ENCODE data around the gene MGST2. TPM values are rescaled to one million over a fixed set of nuclear protein-coding genes. Genes with fewer than 3 reads are reported as not detected.

The MGST2 gene
- total and polyA plus RNA-seq, 10 of the 15 experiments (the other 5 are each of a cell fraction or from before 2014, with no cell fraction given): 19.0 to 50.1 (median 30.6) TPM

- DNase-seq (ENCODE audit: low read depth, low spot score): no peak
- Histone ChIP-seq H3K79me2 (ENCODE audit: control insufficient read depth, insufficient read depth, low read length) (no peaks in the 10 kb centered on the region), H3K4me1 (ENCODE audit: control insufficient read depth, insufficient read depth, low read length) (no peaks in the 10 kb centered on the region), H3K27ac (ENCODE audit: control insufficient read depth, insufficient read depth) (no peak overlapping the region), H2AFZ (ENCODE audit: control insufficient read depth, low read depth, low read length) (no peak overlapping the region), H3K27me3 (replicated peaks in 1 of 2; ENCODE audit: control insufficient read depth in 2 of 2, insufficient read depth in 2 of 2, low read length in 1 of 2) (no peaks in the 10 kb centered on the region), H3K36me3 (ENCODE audit: control insufficient read depth in 2 of 2, insufficient read depth in 2 of 2, low read length in 1 of 2) (no peaks in the 10 kb centered on the region), H3K9me3 (replicated peaks; ENCODE audit: control insufficient read depth, insufficient read depth, low read length) (no peaks in the 10 kb centered on the region; the same call in 2 of the 3 replicates), H3K4me3 (no peak overlapping the region), H3K9ac (ENCODE audit: control insufficient read depth, insufficient read depth, low read length) (no peak overlapping the region), H3K4me2 (ENCODE audit: control insufficient read depth, insufficient read depth) (no peak overlapping the region), H4K20me1 (ENCODE audit: control insufficient read depth, insufficient read depth) (no peaks in the 10 kb centered on the region)
- no peak for ATAC-seq
- CTCF ChIA-PET: no interaction called here
- SMC1A ChIA-PET (ENCODE audit: uncharacterized antibody, unreplicated experiment): interaction anchor here (1.2 kb wide), 1 partner anchor 10 kb away, joined by 3 read pairs; no protein-coding TSS in a partner anchor
- no peak for TF ChIP-seq BCL11A (IDR thresholded peaks at IDR 0.05; ENCODE audit: low read depth, low read length)
- TF ChIP-seq USF1 (IDR thresholded peaks at IDR 0.05; ENCODE audit: borderline replicate concordance, extremely low read length, insufficient read depth, low read depth, low read length): no peak
- TF ChIP-seq MAX (IDR thresholded peaks at IDR 0.05; ENCODE audit: low read depth, low read length): no peak
- no peak for TF ChIP-seq YBX1 (IDR thresholded peaks at IDR 0.05)
- TF ChIP-seq ZBED1 (IDR thresholded peaks at IDR 0.05; ENCODE audit: borderline replicate concordance): no peak
- no peak for TF ChIP-seq FOXM1 (IDR thresholded peaks at IDR 0.05; ENCODE audit: low read depth, low read length)
- no peak for TF ChIP-seq HCFC1 (IDR thresholded peaks at IDR 0.05; ENCODE audit: low read length)
- no TSS peak for BruUV-seq (replicated peaks)
- RAD21 ChIA-PET (ENCODE audit: unreplicated experiment): interaction anchor here (0.6 kb wide), 1 partner anchor 85 kb away, joined by 3 read pairs; the partner anchor contains the start of gene SETD7
- FAIRE-seq: no peak
- in situ Hi-C loops (cut with MboI): no loop called here
- WGBS (ENCODE audit: insufficient coverage, insufficient replicate concordance, low lambda C conversion rate, missing lambda C conversion rate): 41% methylated on average over 2 of the region's 2 CpGs
- POLR2A ChIA-PET: no interaction called here
- intact Hi-C loops (cut with micrococcal nuclease; ENCODE audit: unreplicated experiment): no loop called here
Observed at GRCh38 chr4:139641218-139641617, 24.4 kb upstream of the MGST2 start.

GRCh38 chr4:139642364-139642763, 23.3 kb upstream of the MGST2 start:
- POLR2A ChIA-PET: no interaction called here
- no peak for DNase-seq (ENCODE audit: low read depth, low spot score)
- Histone ChIP-seq H3K4me1 (ENCODE audit: control insufficient read depth, insufficient read depth, low read length) (no peaks in the 10 kb centered on the region), H3K27me3 (replicated peaks in 1 of 2; ENCODE audit: control insufficient read depth in 2 of 2, insufficient read depth in 2 of 2, low read length in 1 of 2) (no peaks in the 10 kb centered on the region), H3K4me2 (ENCODE audit: control insufficient read depth, insufficient read depth) (no peak overlapping the region), H3K9me3 (replicated peaks; ENCODE audit: control insufficient read depth, insufficient read depth, low read length) (no peaks in the 10 kb centered on the region; the same call in 2 of the 3 replicates), H3K36me3 (ENCODE audit: control insufficient read depth in 2 of 2, insufficient read depth in 2 of 2, low read length in 1 of 2) (no peaks in the 10 kb centered on the region), H3K27ac (ENCODE audit: control insufficient read depth, insufficient read depth) (no peak overlapping the region), H3K79me2 (ENCODE audit: control insufficient read depth, insufficient read depth, low read length) (no peaks in the 10 kb centered on the region), H3K9ac (ENCODE audit: control insufficient read depth, insufficient read depth, low read length) (no peak overlapping the region), H2AFZ (ENCODE audit: control insufficient read depth, low read depth, low read length) (no peak overlapping the region), H3K4me3 (no peak overlapping the region), H4K20me1 (ENCODE audit: control insufficient read depth, insufficient read depth) (no peaks in the 10 kb centered on the region)
- 0% methylated on average over 2 of the region's 2 CpGs for WGBS (ENCODE audit: insufficient coverage, insufficient replicate concordance, low lambda C conversion rate, missing lambda C conversion rate)
- BruUV-seq (replicated peaks): no TSS peak
- RAD21 ChIA-PET (ENCODE audit: unreplicated experiment): interaction anchor here (0.6 kb wide), 1 partner anchor 611 kb away, joined by 3 read pairs; no protein-coding TSS in a partner anchor
- no peak for FAIRE-seq
- intact Hi-C loops (cut with micrococcal nuclease; ENCODE audit: unreplicated experiment): no loop called here
- in situ Hi-C loops (cut with MboI): no loop called here
- SMC1A ChIA-PET (ENCODE audit: uncharacterized antibody, unreplicated experiment): no interaction called here
- no peak for ATAC-seq
- CTCF ChIA-PET: interaction anchor here (1.2 to 1.3 kb wide), 2 partner anchors 10 to 14 kb away, joined by 3 to 5 read pairs; no protein-coding TSS in a partner anchor
- TF ChIP-seq DPF2 (IDR thresholded peaks at IDR 0.05): no peak
- TF ChIP-seq POLR2AphosphoS5 (IDR thresholded peaks at IDR 0.05; ENCODE audit: low read length): no peak
- no peak for TF ChIP-seq ATF2 (IDR thresholded peaks at IDR 0.05; ENCODE audit: low read length)
- TF ChIP-seq SMAD5 (IDR thresholded peaks at IDR 0.05; ENCODE audit: low read depth): no peak
- TF ChIP-seq ZNF274 (IDR thresholded peaks at IDR 0.05; ENCODE audit: insufficient read depth, insufficient read length): no peak
- no peak for TF ChIP-seq ASH2L (IDR thresholded peaks at IDR 0.05; ENCODE audit: borderline replicate concordance, low read depth)
- no peak for TF ChIP-seq STAT1 (conservative IDR thresholded peaks at IDR 0.05)
- TF ChIP-seq SRF (IDR thresholded peaks at IDR 0.05; ENCODE audit: low read depth in 2 of 2, low read length in 2 of 2): no peak
- TF ChIP-seq RAD21 (IDR thresholded peaks at IDR 0.05; ENCODE audit: insufficient read depth, low read depth, low read length): no peak
